ENCODE results near the gene CUBN.

DNA sequence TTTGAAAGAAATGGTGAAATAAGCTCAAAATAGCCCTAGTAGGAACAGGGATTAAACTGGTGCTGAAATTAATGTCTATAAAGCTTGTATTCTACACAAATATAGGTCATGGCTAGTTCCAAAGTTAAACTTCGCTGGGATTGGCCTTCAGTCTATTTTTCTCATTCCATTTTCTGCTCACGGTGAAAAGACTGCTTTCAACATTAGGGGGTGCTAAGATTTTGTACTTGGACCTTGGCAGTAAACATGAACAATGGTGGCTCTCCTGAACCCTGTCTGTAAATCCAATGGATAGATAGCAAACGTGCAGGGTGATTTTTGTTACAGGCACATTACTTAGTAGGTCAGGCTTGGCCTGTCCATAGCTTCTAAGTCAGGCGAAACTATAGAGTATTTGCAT, 276.4 kb downstream of the CUBN start:
- TF ChIP-seq ZNF274 (IDR thresholded peaks at IDR 0.05; ENCODE audit: low read depth, low read length) (no peak), SUZ12 (IDR thresholded peaks at IDR 0.05; ENCODE audit: extremely low read depth, insufficient read depth, insufficient read length) (no peak), YY1 (IDR thresholded peaks at IDR 0.05; ENCODE audit: insufficient read depth, insufficient read length) (no peak)

Data from NT2/D1 (cell line).